ENCODE results near the gene TPST2. TPM values are rescaled to one million over a fixed set of nuclear protein-coding genes. Genes with fewer than 3 reads are reported as not detected.

Gene TPST2
- total and polyA plus RNA-seq, 2 of the 4 experiments (the other 2 are of a cell fraction) = 42.5 to 63.6 TPM

- 30% methylated on average over 2 of the region's 12 CpGs; no CpG with 5 or more reads in 1 of the 2 experiments for WGBS, 2 experiments (ENCODE audit: extremely low coverage in 2 of 2, insufficient read length in 1 of 2)
- intact Hi-C loops (cut with micrococcal nuclease) = no loop called here
- no peak for TF ChIP-seq ELK1 (IDR thresholded peaks at IDR 0.05; ENCODE audit: borderline replicate concordance, low read depth, low read length)
- peak; percentile 62 for TF ChIP-seq BHLHE40 (IDR thresholded peaks at IDR 0.05; ENCODE audit: low read depth, low read length)
- TF ChIP-seq MAZ (IDR thresholded peaks at IDR 0.05; ENCODE audit: borderline replicate concordance, low read depth, low read length) = peak; percentile 49; the same call in 1 of the 2 replicates
- no peak for TF ChIP-seq CTCF (conservative IDR thresholded peaks at IDR 0.05; ENCODE audit: low read depth, low read length)
- TF ChIP-seq CHD1 (IDR thresholded peaks at IDR 0.05; ENCODE audit: low read depth, low read length) = no peak
- no peak for TF ChIP-seq CEBPB (IDR thresholded peaks at IDR 0.05; ENCODE audit: low read depth, low read length)
- TF ChIP-seq RFX5 (IDR thresholded peaks at IDR 0.05; ENCODE audit: low read depth, low read length) = no peak
- peak; percentile 25; the same call in 1 of the 2 replicates for TF ChIP-seq MXI1 (IDR thresholded peaks at IDR 0.05; ENCODE audit: borderline replicate concordance, low read depth, low read length)
- TF ChIP-seq, protein P1, sequence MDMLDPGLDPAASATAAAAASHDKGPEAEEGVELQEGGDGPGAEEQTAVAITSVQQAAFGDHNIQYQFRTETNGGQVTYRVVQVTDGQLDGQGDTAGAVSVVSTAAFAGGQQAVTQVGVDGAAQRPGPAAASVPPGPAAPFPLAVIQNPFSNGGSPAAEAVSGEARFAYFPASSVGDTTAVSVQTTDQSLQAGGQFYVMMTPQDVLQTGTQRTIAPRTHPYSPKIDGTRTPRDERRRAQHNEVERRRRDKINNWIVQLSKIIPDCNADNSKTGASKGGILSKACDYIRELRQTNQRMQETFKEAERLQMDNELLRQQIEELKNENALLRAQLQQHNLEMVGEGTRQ (IDR thresholded peaks at IDR 0.05; ENCODE audit: low read depth, low read length) = peak; percentile 71
- TF ChIP-seq FOS (IDR thresholded peaks at IDR 0.05; ENCODE audit: low read depth, low read length) = peak; percentile 68; the same call in 1 of the 2 replicates
- no peak for TF ChIP-seq RAD21 (IDR thresholded peaks at IDR 0.05; ENCODE audit: low read length)
- TF ChIP-seq POLR2A (IDR thresholded peaks at IDR 0.05; ENCODE audit: low read depth, low read length) = no peak
- TF ChIP-seq RCOR1 (IDR thresholded peaks at IDR 0.05; ENCODE audit: insufficient replicate concordance, low read length) = no peak
Observed at GRCh38 chr22:26610072-26610958, 20.4 kb upstream of the TPST2 start.

More at GRCh38 chr22:26610072-26610958, 20.4 kb upstream of the TPST2 start:
- Histone ChIP-seq H2AK5ac (ENCODE audit: low read depth, low read length) (peak overlapping the region; percentile 99), H4K5ac (ENCODE audit: low read depth, low read length) (peak overlapping the region; percentile 76), H3K4me1 (ENCODE audit: control insufficient read depth, insufficient read depth, low read length) (peaks cover 8% of the 10 kb centered on the region), H2BK5ac (ENCODE audit: low read depth, low read length, poor library complexity, severe bottlenecking) (peak overlapping the region; percentile 83), H3K27me3 (ENCODE audit: control insufficient read depth, insufficient read depth, low read length) (peaks cover 8% of the 10 kb centered on the region), H3K23ac (ENCODE audit: low read depth, low read length) (peak overlapping the region; percentile 95), H2BK120ac (ENCODE audit: low read depth, low read length) (peak overlapping the region; percentile 99), H3K14ac (replicated peaks; ENCODE audit: low read depth, low read length) (peak overlapping the region; percentile 93), H2BK20ac (ENCODE audit: low read depth, low read length) (peak overlapping the region; percentile 99), H3K4me3 (ENCODE audit: insufficient read depth, low read depth, low read length) (no peak overlapping the region), H4K8ac (ENCODE audit: low read depth in 2 of 2, low read length in 2 of 2) (peak overlapping the region; percentile 92 to 98), H3K27ac (ENCODE audit: insufficient read depth, low read length) (peak overlapping the region; percentile 75), H3K9me1 (ENCODE audit: insufficient read depth, low read length) (peaks cover 14% of the 10 kb centered on the region), H3K4me2 (ENCODE audit: low read depth, low read length) (peak overlapping the region; percentile 54; the same call in 1 of the 2 replicates), H2BK15ac (ENCODE audit: low read depth, low read length) (peak overlapping the region; percentile 100), H3K4ac (ENCODE audit: low read depth, low read length) (peak overlapping the region; percentile 98), H2AFZ (replicated peaks; ENCODE audit: low read length, poor library complexity) (peak overlapping the region; percentile 84), H2AK9ac (replicated peaks; ENCODE audit: low read depth, low read length, poor library complexity) (peak overlapping the region; percentile 88), H4K91ac (ENCODE audit: insufficient read depth, low read depth, low read length) (peak overlapping the region; percentile 93), H3K36me3 (ENCODE audit: control insufficient read depth, insufficient read depth, low read length) (no peaks in the 10 kb centered on the region), H4K20me1 (ENCODE audit: insufficient read depth, low read length) (no peaks in the 10 kb centered on the region), H3K9ac (ENCODE audit: low read depth, low read length) (0 out of 2 replicates have a peak overlapping the region, but pooled peaks have one; percentile 32), H3K56ac (ENCODE audit: extremely low read depth, insufficient read depth, low read length) (no peak overlapping the region), H3K79me1 (ENCODE audit: low read depth in 1 of 2, low read length in 2 of 2) (peaks cover 0 to 5% of the 10 kb centered on the region in 2 experiments; a peak in 1 of 4 replicates), H3K9me3 (ENCODE audit: control insufficient read depth, insufficient read depth, low read length) (no peaks in the 10 kb centered on the region), H3K18ac (ENCODE audit: low read depth, low read length) (peak overlapping the region; percentile 85)
- ChIA-PET CTCF (interaction anchor here (0.7 kb wide), 1 partner anchor 108 kb away, joined by 3 read pairs; no protein-coding TSS in a partner anchor), POLR2A (ENCODE audit: unreplicated experiment) (no interaction called here)
- dilution Hi-C loops (cut with HindIII; ENCODE audit: low sequenced_read_pairs, unreplicated experiment) = no loop called here
- DNase-seq (peak; percentile 96), ATAC-seq (ENCODE audit: low read depth) (peak; percentile 94)
- in situ Hi-C loops (cut with MboI; ENCODE audit: low sequenced_read_pairs) = no loop called here
- no TSS peak for BruUV-seq (replicated peaks)
